Endothelial cell of umbilical vein (primary cell): ENCODE data around the gene CNOT10.

ENCODE experiments used
- EZH2 ChIP-seq: IDR thresholded peaks from 2 replicates; pipeline ENCODE4 v1.6.1; 2012; ENCODE audit warnings: borderline replicate concordance, low read depth, mild to moderate bottlenecking, moderate library complexity, low read length, inconsistent platforms; ENCODE audit not compliant: severe bottlenecking
- POLR2A ChIP-seq: IDR thresholded peaks from 2 replicates; pipeline ENCODE4 v1.6.1; 2012; ENCODE audit warnings: low read depth, mild to moderate bottlenecking, control low read depth, low read length
- POLR2AphosphoS5 ChIP-seq: IDR thresholded peaks from 2 replicates; pipeline ENCODE4 v1.6.1; 2012; ENCODE audit warnings: low read depth, mild to moderate bottlenecking, control low read depth, low read length, moderate library complexity; ENCODE audit not compliant: insufficient read depth
- TF ChIP-seq, protein P1 (sequence below), 2 donors: IDR thresholded peaks; 1 replicate in 1 of 2; 2 replicates in 1 of 2; pipeline ENCODE4 v1.5.1; 2011; ENCODE audit warnings: low read length in 2 of 2, mild to moderate bottlenecking in 2 of 2, moderate library complexity in 2 of 2, control low read depth in 1 of 2, inconsistent platforms in 1 of 2, low read depth in 1 of 2; ENCODE audit not compliant: insufficient read depth in 1 of 2; ENCODE audit errors: extremely low read depth in 1 of 2

DNA sequence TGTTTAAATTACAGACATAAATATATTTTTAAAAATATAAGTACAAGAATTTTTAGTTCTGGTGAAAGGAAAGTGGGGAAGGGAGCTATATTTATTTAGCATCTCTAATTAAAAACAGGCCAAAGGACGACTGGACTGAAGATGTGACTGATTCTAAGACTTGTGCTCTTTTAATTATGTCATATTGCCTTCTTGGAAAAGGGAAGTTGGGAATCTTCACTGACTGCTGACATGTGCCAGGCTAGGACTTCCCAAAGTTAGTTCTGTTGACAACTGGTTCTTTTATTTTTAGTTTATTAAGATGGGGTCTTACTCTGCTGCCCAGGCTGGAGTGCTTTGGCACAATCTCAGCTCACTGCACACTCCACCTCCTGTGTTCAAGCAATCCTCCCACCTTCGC, 13.5 kb downstream of the CNOT10 start:
- TF ChIP-seq, protein P1, sequence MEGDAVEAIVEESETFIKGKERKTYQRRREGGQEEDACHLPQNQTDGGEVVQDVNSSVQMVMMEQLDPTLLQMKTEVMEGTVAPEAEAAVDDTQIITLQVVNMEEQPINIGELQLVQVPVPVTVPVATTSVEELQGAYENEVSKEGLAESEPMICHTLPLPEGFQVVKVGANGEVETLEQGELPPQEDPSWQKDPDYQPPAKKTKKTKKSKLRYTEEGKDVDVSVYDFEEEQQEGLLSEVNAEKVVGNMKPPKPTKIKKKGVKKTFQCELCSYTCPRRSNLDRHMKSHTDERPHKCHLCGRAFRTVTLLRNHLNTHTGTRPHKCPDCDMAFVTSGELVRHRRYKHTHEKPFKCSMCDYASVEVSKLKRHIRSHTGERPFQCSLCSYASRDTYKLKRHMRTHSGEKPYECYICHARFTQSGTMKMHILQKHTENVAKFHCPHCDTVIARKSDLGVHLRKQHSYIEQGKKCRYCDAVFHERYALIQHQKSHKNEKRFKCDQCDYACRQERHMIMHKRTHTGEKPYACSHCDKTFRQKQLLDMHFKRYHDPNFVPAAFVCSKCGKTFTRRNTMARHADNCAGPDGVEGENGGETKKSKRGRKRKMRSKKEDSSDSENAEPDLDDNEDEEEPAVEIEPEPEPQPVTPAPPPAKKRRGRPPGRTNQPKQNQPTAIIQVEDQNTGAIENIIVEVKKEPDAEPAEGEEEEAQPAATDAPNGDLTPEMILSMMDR (IDR thresholded peaks at IDR 0.05; ENCODE audit: extremely low read depth in 1 of 2, insufficient read depth in 1 of 2, low read depth in 1 of 2, low read length in 2 of 2) = no peak
- TF ChIP-seq POLR2AphosphoS5 (no peak), POLR2A (no peak), EZH2 (no peak)
